Osteoblast (primary cell): ENCODE measurements around the gene CD1E. TPM values are rescaled to one million over a fixed set of nuclear protein-coding genes. Genes with fewer than 3 reads are reported as not detected.
"Not testable (repeated sequence)": the region's sequence is repeated elsewhere in the genome, so short reads cannot be mapped to it uniquely, and the experiment has no call there.

Experiments used
- DNase-seq: peaks from one replicate; pipeline ENCODE4 v3.0.0; 2011; ENCODE audit warnings: low spot score, mixed read lengths; ENCODE audit not compliant: insufficient read length; ENCODE audit errors: missing footprints
- H2AFZ ChIP-seq: 2 replicates; pipeline ENCODE4 v1.6.0; 2011; ENCODE audit warnings: mild to moderate bottlenecking, low read length
- H3K27ac ChIP-seq: 2 replicates; pipeline ENCODE4 v1.5.1; 2011; ENCODE audit warnings: mild to moderate bottlenecking, low read depth, low read length, moderate library complexity
- H3K27me3 ChIP-seq: 2 replicates; pipeline ENCODE4 v1.6.0; 2012; ENCODE audit warnings: mild to moderate bottlenecking, control low read depth, inconsistent platforms, low read length, moderate library complexity; ENCODE audit not compliant: insufficient read depth
- H3K36me3 ChIP-seq: 2 replicates; pipeline ENCODE4 v1.5.1; 2011; ENCODE audit warnings: mild to moderate bottlenecking, low read length, control low read depth, moderate library complexity; ENCODE audit not compliant: insufficient read depth
- H3K4me1 ChIP-seq: 2 replicates; pipeline ENCODE4 v1.5.1; 2011; ENCODE audit warnings: mild to moderate bottlenecking, low read length, control low read depth, moderate library complexity; ENCODE audit not compliant: insufficient read depth
- H3K4me2 ChIP-seq: 2 replicates; pipeline ENCODE4 v1.6.0; 2011; ENCODE audit warnings: mild to moderate bottlenecking, low read length; ENCODE audit not compliant: insufficient read depth
- H3K4me3 ChIP-seq: fragments of 200-600 bp; sonication (generic); 3 replicates; pipeline ENCODE4 v1.5.1; 2012; ENCODE audit warnings: mild to moderate bottlenecking, low read length, inconsistent platforms; ENCODE audit not compliant: insufficient read depth
- H3K79me2 ChIP-seq: 2 replicates; pipeline ENCODE4 v1.6.0; 2012; ENCODE audit warnings: mild to moderate bottlenecking, low read length, control low read depth, inconsistent platforms; ENCODE audit not compliant: insufficient read depth
- H3K9me3 ChIP-seq: 2 replicates; pipeline ENCODE4 v1.5.1; 2011; ENCODE audit warnings: low read depth, low read length, control low read depth
- H4K20me1 ChIP-seq: 2 replicates; pipeline ENCODE4 v1.6.0; 2012; ENCODE audit warnings: mild to moderate bottlenecking, low read length, control low read depth; ENCODE audit not compliant: insufficient read depth
- total RNA-seq: library from RNA; depleted of rRNA; stranded (reverse); fragments of >200 nt; gene quantifications from 2 replicates; pipeline ENCODE4 v1.2.3, GENCODE V29; 2012
- TF ChIP-seq, protein P1 (sequence below): IDR thresholded peaks from 2 replicates; pipeline ENCODE4 v1.5.1; 2011; ENCODE audit warnings: mild to moderate bottlenecking, low read depth, low read length, moderate library complexity; ENCODE audit errors: extremely low read depth

Gene CD1E
- total RNA-seq, 1 donor: not detected

DNA sequence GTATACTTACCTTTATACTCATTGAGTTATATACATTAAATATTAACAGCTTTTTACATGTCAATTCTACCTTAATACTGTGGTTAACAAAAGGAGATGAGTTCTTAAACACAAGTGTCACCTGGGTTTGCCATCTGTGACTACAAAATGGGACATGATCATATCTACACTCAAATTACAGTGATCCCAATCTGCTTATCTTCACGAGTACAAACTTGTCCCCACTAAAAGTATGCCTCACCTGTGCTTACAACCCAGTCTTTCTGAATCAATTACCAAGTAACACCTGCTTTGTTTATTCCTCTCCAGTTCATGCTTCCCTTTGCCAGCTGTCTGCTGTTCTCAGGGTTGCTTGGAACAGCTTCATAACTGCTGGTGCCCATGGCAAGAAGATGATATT lies 8.8 kb downstream of the CD1E start:
- Histone ChIP-seq H4K20me1 (no peaks in the 10 kb centered on the region), H3K27me3 (no peaks in the 10 kb centered on the region), H3K4me2 (no peak overlapping the region), H3K4me1 (no peaks in the 10 kb centered on the region), H3K79me2 (no peaks in the 10 kb centered on the region), H2AFZ (no peak overlapping the region), H3K27ac (no peak overlapping the region), H3K4me3 (no peak overlapping the region), H3K9me3 (no peaks in the 10 kb centered on the region), H3K36me3 (no peaks in the 10 kb centered on the region)
- DNase-seq: no peak
- TF ChIP-seq, protein P1, sequence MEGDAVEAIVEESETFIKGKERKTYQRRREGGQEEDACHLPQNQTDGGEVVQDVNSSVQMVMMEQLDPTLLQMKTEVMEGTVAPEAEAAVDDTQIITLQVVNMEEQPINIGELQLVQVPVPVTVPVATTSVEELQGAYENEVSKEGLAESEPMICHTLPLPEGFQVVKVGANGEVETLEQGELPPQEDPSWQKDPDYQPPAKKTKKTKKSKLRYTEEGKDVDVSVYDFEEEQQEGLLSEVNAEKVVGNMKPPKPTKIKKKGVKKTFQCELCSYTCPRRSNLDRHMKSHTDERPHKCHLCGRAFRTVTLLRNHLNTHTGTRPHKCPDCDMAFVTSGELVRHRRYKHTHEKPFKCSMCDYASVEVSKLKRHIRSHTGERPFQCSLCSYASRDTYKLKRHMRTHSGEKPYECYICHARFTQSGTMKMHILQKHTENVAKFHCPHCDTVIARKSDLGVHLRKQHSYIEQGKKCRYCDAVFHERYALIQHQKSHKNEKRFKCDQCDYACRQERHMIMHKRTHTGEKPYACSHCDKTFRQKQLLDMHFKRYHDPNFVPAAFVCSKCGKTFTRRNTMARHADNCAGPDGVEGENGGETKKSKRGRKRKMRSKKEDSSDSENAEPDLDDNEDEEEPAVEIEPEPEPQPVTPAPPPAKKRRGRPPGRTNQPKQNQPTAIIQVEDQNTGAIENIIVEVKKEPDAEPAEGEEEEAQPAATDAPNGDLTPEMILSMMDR: no peak

DNA sequence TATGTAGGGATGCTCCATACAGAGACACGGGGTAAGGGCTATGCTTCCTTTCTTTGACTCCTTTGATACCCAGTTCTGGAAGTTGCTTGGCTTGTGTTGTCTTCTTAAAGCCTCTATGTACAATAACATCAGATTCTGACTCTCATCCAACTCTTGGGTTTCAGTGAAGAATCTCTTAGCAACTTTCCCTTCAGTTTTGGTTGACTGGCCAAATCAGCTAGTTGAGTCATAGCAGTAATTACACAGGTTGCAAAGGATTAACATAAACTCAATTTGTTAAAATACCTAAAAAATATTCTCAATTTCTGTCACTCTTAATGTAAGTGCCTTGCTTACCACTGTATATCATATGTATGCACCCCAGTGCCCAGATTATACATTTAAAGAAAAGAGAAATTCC lies 9.2 kb downstream of the CD1E start:
- no peaks in the 10 kb centered on the region for H4K20me1 ChIP-seq
- H3K27me3 ChIP-seq: no peaks in the 10 kb centered on the region
- TF ChIP-seq, protein P1: no peak
- H3K4me3 ChIP-seq: no peak overlapping the region
- no peak overlapping the region for H2AFZ ChIP-seq
- H3K79me2 ChIP-seq: no peaks in the 10 kb centered on the region
- H3K4me1 ChIP-seq: no peaks in the 10 kb centered on the region
- no peak overlapping the region for H3K4me2 ChIP-seq
- no peak for DNase-seq
- no peaks in the 10 kb centered on the region for H3K9me3 ChIP-seq
- H3K27ac ChIP-seq: no peak overlapping the region
- H3K36me3 ChIP-seq: no peaks in the 10 kb centered on the region

DNA sequence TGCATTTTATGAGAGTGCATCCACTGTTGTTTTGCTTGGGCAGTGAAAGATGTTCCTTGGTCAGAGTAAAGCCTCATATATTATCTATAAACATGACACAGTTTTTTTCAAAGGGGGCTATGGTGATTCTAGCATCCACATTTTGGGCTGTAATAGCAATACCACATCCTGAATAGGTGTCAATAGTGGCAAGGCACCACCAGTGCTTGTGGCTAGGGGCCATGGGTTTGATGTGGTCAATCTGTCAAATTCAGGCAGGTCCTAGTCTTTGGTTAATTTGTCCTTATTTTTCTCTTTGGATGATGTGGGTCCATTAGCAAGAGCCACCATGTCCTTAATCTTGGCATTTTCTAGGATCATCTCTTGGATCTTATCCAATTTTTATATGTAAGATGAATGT lies 13.1 kb downstream of the CD1E start:
- no peak for DNase-seq
- Histone ChIP-seq H3K4me3 (no peak overlapping the region), H3K27me3 (no peaks in the 10 kb centered on the region), H3K9me3 (no peaks in the 10 kb centered on the region), H4K20me1 (no peaks in the 10 kb centered on the region), H3K36me3 (no peaks in the 10 kb centered on the region), H3K79me2 (no peaks in the 10 kb centered on the region), H3K4me2 (no peak overlapping the region), H2AFZ (no peak overlapping the region), H3K27ac (no peak overlapping the region), H3K4me1 (no peaks in the 10 kb centered on the region)
- TF ChIP-seq, protein P1: no peak

DNA sequence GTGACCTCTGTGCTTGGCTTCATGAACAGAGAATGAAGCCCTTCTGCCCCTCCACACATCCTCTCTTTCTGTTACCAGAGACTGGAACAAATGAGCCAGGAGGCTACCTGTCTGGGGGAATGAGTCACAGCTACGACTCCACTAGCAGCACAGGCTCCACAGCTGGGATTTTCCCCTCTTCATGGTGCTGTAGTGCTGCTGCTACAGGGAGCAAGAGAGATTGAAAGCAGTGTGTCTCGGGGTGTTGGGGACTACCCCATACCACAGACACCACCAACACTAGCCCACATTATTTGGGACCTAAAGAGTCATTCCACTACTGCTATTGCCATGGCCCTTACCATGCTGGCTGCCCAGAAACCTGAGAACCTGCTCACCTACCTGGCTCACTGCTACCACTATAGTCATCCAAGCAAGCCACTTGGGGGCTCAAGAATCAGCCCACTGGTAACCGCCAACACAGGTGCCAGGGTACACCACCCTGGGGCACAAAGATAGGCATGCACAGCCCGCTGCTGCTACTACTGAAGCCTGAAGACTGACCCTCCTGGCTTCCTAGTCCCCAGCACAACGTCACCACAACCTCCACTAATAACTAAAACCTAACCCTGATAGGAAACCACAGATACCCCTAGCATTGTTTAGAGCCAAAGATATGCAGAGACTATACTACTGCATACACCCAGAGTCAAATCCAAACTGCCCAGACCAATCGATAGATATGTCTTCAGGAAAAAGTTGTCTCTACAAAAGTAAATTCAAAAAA lies 17.7 kb downstream of the CD1E start:
- H3K4me2 ChIP-seq: no peak overlapping the region
- H4K20me1 ChIP-seq: no peaks in the 10 kb centered on the region
- no peaks in the 10 kb centered on the region for H3K36me3 ChIP-seq
- H3K9me3 ChIP-seq: no peaks in the 10 kb centered on the region
- no peak overlapping the region for H3K4me3 ChIP-seq
- no peak for DNase-seq
- H3K27me3 ChIP-seq: no peaks in the 10 kb centered on the region
- no peaks in the 10 kb centered on the region for H3K4me1 ChIP-seq
- TF ChIP-seq, protein P1: no peak
- no peaks in the 10 kb centered on the region for H3K79me2 ChIP-seq
- no peak overlapping the region for H3K27ac ChIP-seq
- no peak overlapping the region for H2AFZ ChIP-seq

DNA sequence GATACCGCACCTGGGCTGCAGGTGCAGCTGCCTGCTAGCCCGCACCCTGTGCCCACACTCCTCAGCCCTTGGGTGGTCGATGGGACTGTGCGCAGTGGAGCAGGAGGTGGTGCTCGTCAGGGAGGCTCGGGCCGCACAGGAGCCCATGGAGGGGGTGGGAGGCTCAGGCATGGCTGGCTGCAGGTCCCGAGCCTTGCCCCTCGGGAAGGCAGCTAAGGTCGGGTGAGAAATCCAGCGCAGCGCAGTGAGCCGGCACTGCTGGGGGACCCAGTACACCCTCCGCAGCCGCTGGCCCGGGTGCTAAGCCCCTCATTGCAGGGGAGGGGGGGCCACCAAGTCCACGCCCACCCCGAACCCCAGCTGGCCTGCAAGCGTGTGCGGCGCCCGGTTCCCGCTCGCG lies 20.4 kb downstream of the CD1E start:
- not testable (repeated sequence) for H3K9me3 ChIP-seq, H4K20me1 ChIP-seq, H3K4me1 ChIP-seq, H3K4me2 ChIP-seq, DNase-seq, H3K27ac ChIP-seq, H3K4me3 ChIP-seq, H3K79me2 ChIP-seq, H3K36me3 ChIP-seq, H3K27me3 ChIP-seq, H2AFZ ChIP-seq
